COLO668 (cell line): ENCODE measurements around the gene CAMK2A.
A peak's percentile ranks its signal among the peaks of the same experiment; 100 is the strongest.

Source experiments
- DNase-seq: peaks from one replicate; lab custom pipeline; 2025; ENCODE audit not compliant: unreplicated experiment; lab: John Stamatoyannopoulos, UW

Gene CAMK2A

DNA sequence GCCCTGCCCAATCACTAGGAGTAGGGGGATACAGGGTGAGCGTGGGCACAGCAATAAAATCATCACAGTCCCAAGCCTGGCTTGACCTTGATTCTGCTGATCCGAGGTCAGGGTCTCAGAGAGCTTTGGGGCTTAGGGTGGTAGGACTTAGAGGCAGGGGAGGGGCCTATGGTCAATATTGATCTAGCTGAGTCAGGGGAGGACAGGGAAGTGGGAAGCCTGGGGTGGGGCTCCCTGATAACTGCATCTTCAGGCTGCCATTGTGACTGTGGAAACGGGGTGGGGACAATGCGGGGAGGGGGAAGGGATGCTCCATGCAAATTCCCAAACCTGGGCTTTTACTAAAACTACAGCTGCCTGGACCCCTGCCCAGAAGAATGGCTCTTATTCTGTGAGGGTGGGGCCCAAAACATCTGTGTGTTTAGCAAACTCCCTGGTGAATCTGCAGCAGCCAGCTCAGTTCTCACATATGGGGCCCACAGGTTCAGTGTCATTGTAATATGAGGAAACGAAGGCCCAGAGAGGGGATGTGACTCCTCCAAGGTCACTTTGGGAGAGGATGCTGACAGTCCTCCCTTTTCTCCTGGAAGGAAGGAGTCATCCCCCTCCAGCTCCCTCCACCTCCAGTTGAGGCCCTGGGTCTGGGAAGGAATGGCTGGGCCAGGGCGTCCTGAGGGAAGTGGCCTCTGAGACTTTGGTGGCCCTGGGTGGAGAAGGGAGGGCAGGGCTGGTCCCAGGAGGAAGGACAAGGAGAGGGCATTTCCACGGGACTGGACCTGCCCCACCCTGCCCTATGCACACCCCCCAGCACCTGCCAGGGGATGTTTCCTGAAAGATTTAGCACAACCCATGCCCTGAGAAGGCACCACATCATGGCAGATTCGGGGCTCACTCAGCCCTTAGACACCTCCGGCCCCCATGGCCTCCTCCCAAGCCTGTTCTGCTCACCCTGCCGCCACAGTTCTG is 73.3 kb downstream of the CAMK2A start:
- no peak for DNase-seq

DNA sequence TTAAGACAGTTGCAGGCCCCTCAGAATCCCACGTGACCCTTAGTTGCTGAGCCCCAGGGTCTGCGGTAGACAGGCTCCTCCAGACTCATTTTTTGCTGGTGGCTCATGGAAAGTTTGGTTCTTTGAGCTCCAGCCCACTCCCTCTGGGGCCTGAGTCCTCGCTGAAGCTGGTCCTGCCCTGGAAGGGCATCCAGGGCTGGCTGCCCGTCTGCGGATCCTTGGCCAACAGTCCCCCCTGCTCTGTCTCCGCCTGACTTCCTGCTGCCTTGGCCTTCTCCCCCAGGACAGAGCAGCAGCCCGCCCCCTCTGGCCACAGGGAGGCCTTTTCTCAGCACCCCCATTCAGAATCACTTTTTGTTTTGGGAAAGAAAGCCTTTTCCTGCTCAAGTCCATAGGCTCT is 75.3 kb downstream of the CAMK2A start:
- DNase-seq: no peak

DNA sequence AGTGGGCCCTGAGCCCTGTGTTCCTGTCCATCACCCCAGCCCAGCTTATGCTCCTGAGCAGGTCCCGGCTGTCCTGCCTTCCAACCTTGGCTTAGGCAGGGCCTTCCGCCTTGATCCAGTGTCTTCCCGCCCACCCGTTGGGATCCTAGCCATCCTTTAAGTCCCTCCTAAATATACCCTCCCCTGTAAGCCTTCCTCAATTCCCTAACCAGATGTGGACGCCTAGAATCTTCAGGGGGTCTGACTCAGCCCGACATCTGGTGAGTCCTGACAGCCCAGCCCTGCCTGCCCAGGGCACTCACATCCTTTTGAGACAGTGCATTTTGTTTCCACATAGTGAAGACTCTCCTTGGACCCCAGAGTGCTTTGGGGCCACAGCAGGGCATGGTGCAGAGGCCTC is 76.0 kb downstream of the CAMK2A start:
- no peak for DNase-seq

DNA sequence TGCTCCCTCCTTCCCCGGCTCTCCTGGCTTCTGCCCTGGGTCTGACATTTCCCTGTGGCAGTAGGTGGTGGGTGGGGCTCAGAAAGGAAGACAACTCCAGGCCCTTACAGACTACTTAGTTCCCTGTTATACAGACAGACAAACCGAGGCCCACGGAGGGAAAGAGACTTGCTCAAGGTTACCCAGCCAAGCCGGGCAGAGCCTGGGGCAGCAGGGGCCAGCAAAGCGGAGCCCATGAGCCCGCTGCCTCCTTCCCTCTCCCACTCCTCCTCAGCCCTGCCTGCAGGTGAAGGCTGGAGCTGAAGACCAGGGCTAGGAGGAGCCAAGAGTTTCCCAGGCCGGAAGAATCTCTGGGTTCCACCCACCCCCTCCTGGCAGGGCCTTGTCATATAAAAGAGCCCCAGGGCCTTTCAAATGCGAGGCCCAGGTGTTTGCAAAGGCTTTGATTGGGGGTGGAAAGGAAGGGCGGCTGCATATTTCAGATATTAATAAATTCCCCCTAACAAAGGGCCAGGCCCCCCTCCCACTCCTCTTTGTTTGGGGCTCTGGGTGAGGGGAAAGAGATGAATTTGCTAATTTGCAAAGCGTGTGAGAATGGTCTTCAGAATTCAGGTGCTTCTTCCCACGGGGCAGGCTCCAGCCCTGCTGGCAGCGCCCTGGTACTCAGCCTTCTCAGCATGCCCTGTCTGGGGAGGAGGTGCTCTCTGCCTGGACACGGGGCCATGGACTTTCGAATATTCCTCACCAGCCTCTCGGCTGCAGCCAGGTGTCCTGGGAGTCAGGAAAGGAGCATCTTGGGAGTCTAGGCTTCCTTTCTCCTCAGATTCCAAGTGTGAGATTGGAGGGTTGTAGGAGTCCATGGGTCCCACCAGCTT is 78.2 kb downstream of the CAMK2A start:
- DNase-seq: no peak

DNA sequence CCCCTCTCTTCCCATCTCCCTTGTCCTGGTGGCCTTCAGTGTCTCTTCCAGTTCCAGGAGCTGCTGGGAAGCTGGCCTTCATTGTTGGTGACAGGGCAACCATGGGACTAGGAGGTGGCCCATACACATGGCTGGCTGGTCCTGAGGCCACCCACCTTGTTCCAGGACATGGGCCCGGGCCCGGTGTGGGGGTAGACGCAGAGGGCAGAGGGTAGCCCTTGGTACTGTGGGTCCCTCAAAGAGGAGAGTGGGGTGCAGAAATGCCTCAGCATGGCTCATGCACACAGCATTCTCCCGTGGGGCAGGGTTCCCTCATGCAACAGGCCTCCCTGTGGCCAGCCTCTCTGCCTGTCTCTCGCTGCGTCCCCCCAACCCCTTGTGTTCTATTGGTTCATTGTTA is 78.9 kb downstream of the CAMK2A start:
- no peak for DNase-seq

DNA sequence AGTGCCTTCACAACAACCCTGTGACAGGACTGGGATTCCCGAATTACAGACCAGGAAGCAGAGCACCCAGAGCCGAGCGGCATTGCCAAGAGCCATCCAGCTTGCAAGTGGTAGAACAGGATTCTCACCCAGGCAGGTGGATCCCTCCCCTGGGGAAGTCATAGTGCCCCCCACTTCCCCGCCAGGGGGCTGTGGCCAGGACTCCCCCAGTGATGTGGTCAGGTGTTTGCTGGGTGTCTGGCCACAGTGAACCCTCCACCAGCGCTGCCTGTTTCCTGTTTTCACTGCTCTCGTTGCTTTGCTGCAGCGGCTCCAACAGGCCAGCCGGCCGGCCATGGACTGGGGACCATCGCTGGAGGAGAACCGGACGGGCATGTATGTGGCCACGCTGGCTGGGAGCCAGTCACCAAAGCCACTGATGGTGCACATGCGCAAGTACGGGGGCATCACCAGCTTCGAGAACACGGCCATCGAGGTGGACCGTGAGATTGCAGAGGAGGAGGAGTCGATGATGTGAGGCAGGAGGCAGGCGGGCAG is 80.4 kb downstream of the CAMK2A start:
- peak; percentile 6 for DNase-seq

DNA sequence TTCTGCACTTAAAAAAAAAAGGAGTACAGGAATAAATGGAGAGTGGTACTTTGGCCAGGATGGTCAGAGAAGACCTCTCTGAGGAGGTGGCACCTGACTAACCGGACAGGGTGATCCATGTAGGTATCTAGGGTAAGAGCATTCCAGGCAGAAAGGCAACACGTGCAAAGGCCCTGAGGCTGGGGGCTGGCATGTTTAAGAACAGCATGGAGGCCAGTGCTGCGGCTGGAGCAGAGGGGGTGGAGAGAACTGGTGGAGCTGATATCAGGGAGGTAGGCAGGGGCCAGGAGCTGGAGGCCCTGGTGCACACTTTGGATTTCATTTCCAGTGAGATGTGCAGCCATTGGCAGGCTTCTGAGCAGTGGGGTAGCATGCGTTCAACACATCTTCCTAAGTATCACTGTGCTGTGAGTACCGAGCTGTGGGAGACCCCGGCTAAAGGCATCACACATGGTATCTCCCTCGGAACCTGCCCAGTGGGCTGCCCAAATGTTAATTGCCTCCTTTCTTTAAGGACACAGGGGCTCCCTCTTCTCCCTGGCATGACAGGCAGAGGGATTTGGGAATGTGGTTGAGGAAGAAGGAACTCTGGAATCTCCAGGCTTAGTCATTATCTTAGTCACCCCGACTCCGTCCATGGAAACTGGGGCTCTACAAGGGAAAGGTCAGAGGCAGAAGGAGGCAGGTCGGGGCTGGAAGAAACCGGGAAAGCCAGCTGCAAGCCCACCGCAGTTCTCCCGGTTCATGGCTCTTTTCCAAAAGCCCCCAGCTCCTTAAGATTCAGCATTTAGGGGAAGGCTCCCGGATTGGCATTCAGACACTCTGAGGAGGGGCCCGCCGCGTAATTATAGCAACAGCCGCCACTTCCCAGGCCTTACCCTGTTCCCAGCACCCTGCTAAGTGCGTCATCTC is 81.1 kb downstream of the CAMK2A start:
- no peak for DNase-seq

DNA sequence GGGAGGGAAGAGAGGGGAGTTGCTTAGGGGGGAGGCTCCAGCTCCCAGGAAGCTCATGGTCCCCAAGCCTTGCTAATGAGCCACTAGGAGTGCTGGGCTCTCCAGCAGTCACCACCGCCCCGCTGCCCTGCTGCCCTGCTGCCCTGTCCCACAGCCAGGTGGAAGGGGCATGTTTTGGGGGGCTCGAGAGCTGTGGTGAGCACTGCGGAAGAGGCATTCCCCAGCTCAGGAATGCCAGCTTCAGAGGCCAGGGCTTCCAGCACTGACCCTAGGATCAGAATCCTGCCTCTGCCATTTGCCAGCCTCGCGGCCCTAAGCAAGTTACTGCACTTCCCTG is 82.8 kb downstream of the CAMK2A start:
- no peak for DNase-seq

DNA sequence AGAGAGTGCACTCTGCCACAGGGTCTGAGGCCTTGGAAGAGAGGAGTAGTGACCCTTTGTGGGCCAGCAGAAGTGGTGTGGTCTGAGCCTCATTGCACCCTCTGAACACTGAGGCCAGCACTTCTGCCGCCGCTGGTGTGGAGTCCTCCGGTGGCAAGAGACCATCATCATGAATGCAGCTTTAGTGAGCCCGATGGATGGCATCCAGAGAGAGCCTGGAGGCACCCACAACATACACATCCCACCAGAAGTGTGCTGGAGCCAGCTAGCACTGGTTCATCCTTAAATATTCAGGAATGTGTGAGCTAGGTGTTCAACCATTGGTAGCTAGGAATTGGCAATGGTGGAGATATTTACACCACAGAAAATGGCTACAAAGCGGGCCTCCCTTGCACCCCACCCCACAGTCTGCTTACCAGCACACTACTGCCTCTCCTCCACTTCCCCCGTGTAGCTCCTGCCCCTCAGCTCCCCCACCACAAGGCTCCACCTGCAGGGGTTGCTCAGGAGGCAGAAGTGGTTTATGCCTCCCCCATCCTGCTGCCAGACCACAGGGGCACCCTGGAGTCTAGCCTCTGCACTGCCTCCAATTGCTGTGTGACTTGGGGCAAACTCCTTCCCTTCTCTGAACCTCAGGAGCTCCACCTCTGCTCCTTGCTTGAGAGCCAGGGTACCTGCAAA is 83.3 kb downstream of the CAMK2A start:
- DNase-seq: no peak

DNA sequence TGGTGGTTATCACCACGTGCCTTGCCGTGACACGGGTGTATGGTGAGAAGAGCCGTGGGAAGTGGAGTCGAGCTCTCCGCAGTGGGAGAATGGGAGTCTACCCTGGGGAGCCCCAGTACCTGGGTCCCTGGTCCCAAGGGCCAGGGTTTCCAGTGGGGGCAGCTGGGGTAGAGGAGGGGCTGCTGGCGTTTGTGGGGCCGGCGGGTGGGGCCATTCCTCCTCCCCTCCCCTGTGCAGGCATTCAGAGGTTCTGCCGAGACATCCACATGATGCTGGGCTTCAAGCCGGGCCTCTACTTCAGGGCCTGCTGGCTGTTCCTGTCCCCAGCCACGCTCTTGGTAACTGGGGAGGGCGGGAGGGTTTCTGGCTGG is 85.0 kb downstream of the CAMK2A start:
- no peak for DNase-seq

DNA sequence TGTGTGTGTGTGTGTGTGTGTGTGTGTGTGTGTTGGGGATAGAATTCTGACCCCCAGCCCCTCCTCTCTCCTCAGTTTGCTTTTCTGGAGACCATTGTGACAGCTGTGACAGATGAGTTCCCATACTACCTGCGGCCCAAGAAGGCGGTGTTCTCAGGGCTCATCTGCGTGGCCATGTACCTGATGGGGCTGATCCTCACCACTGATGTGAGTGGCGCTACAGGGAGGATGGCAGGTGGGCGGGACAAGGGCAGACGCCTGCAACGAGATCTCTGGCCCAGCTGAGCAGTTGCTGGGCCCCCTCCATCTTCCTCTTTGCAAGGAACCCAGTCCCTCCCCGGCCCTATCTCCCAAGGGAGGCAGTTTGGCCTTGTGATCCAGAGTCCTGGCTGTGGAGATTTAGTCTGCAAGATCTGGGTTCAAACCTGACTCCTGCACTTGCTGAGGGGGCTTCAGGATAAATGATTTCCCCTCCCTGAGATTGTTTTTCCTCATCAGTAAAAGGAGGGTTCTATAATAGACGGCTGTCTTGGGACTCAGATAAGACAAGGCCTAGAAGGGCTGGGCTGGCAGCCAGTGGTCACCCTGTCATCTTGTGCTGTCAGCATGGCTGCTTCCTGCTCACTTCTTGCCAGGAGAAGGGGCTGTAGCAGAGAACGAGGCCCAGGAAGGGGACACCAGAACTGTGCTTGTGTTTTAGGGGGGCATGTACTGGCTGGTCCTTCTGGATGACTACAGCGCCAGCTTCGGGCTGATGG is 85.6 kb downstream of the CAMK2A start:
- DNase-seq: no peak

DNA sequence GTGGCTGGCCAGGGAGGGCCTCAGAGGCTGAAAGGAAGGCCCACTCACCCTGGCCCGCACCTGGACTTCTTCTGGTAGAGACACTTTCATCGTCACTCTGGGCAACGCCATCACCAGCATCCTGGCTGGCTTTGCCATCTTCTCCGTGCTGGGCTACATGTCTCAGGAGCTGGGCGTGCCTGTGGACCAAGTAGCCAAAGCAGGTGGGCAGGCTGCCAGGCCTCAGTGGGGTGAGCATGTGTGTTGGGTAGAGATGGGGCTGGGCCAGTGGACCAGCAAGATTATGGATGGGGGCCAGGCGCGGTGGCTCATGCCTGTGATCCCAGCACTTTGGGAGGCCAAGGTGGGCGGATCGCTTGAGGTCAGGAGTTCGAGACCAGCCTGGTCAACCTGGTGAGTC is 87.1 kb downstream of the CAMK2A start:
- no peak for DNase-seq

DNA sequence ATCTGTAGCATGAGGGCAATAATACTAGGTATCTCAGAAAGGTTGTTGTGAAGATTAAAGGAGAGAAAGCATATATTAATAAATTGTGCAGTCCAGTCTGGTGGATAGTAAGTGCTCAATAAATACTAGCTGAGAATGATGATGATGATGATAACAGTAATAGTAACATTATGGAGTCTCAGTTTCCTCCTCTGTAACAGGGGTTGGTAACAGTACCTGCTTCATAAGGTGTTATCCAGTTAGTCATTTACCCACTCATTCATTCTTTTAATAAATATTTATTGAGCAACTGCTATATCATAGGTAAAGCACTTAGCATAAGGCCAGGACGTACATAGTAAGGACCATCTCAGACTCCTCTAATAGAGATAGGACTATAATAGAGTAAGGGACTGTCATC is 92.1 kb downstream of the CAMK2A start:
- DNase-seq: no peak

DNA sequence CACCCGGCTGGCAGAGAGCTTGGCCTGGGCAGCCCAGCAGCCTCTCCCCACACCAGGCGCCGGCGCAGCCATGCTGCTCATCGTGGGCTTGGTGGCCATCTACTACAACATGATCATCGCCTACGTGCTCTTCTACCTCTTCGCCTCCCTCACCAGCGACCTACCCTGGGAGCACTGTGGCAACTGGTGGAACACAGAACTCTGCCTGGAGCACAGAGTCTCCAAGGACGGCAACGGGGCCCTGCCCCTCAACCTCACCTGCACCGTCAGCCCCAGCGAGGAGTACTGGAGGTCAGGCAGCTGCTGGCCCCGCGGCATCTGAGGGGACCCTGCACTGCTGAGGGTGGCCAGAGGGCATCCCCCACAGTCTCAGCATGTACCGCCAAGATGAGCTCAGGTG is 92.6 kb downstream of the CAMK2A start:
- DNase-seq: no peak

DNA sequence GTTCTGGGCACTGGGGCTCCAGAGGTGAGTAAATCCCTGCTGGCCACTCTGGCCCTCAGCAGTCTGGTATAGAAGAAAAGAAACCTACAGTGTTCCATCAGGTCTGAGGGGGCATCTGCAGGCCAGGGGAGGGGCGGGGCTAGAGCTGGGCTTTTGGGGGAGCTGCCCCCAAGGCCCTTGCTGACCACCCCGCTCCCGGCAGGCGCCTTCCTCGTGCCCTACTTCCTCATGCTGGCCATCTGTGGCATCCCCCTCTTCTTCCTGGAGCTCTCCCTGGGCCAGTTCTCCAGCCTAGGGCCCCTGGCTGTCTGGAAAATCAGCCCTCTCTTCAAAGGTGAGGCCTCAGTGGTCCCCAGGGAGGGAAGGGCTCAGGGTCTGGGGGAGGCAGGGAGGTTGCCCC is 93.1 kb downstream of the CAMK2A start:
- DNase-seq: no peak

DNA sequence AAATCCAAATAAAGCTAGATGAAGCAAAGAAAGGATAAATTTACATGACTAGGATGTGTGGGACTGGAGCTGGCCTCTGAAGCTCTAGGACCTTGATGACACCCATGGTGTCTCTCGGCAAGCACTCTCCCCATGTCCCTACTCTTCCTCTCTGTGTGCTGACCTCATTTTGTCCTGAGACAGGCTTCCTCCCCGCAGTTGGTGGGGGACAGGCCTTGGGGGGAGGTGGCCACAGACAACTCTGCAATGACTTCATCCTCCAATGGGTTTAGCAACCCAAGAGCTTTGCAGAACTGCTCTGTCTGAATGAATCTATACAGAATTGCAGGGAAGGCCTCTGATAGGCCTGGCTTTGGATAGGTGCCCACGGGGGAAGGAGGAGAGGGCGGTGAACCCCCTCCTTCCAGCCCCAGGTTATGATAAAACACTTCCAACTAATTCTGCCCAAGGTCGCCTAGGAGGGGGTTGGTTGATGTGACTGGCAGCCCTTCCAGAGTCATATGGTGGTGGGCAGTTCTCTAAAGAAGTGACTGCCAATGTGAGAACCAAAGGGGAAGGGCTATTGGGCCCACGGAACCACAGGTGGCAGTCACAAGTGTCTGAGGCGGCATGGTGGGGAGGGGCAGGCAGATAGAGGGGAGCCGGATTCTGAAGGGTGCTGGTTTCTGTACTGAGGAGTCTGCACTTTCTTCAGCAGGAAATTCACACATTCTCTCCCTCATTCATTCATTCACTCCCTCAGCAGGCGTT is 93.7 kb downstream of the CAMK2A start:
- DNase-seq: no peak

DNA sequence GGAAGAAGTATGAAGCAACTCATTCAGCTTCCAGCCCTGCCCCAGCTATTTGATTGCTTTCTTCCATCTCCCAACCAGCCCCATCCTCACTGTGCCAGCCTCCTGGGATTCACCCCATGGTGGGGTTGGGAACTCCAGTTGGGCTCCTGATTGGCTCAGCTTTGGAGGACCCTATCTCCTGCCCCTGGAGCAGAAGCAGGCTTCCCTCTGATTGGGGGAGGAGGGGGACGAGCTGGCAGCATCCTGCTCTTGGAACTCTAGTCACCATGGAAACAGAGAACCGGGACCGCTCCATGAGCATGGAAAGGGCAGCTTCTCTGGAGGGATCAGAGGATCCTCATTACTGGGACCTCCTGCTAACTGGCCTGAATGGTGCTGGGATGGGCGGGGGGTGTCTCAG is 97.1 kb downstream of the CAMK2A start:
- no peak for DNase-seq

DNA sequence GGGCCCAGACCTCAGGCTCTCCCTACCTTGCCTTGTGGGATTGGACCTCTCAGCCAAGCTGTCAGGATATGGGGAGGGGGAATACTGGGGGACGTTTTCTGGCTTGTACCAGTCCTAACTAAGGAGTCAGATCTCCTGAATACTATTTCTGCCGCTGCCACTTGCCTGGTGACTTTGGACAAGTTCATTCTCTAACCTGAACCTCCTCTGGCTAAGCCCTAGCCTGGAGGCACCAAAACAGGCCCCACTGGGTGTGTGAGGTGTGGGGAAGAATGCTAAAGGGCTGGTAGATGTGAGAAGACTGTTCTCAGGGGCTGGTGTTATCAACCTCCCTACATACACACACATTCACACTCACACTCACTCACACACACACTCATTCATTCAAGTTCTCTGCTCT is 98.6 kb downstream of the CAMK2A start:
- no peak for DNase-seq

DNA sequence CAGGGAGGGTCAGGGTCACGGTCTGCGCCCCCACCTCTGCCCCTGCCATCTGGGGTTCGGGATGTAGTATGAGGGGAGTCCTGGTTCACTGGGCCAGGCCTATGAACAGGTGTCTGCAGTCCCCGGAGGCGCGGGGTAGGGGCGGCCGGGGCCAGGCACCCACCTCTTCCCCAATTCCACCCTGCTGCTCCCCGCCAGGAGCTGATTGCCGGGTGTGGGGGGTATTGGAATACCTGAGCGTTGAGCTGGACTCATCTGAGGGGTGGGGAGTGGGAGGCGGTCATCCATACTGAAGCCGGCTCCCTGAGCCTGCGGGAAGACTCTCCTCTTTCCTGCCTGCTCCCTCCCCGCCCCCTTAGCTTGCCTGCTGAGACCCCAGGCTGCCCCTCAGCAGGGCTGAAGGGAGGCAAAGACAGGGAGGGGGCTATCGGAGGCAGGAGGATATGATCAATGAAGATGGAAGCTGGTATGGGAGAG is 99.0 kb downstream of the CAMK2A start:
- DNase-seq: no peak
